HepG2 (cell line): ENCODE results near the gene CELF5. TPM values are rescaled to one million over a fixed set of nuclear protein-coding genes. Genes with fewer than 3 reads are reported as not detected.
A peak's percentile ranks its signal among the peaks of the same experiment; 100 is the strongest.

Source experiments
- ATAC-seq: fragments of 200-7000 bp; cut with Tn5 transposase; 3 replicates; pipeline ENCODE4 v1.9.1; 2020; ENCODE audit warnings: mild to moderate bottlenecking, moderate library complexity
- Bru-seq: library from RNA; stranded (reverse); fragments of 400-500 nt; gene quantifications from one replicate; lab custom pipeline; 2021; lab: Mats Ljungman, UMichigan
- BruChase-seq, 2 experiments: library from RNA; stranded (reverse); fragments of 400-500 nt; gene quantifications; one replicate each; lab custom pipeline; 2021; lab: Mats Ljungman, UMichigan
- BruUV-seq: library from RNA; stranded (reverse); fragments of 400-500 nt; replicated peaks from 2 replicates; lab custom pipeline; 2021; lab: Mats Ljungman, UMichigan
- CTCF ChIA-PET: fragments of 300-600 bp; formaldehyde crosslinking; extraction: SDS; loops from one replicate; lab custom pipeline; 2021; ENCODE audit warnings: low total read pairs, inconsistent platforms, low intra/inter-chr PET ratio; lab: Yijun Ruan, JAX
- POLR2A ChIA-PET: fragments of 350-600 bp; sonication (Branson Sonifier 250); formaldehyde crosslinking; loops from one replicate; lab custom pipeline; 2020; ENCODE audit warnings: antibody characterized with exemption, inconsistent platforms; lab: Yijun Ruan, JAX
- DNase-seq: peaks from one replicate; pipeline ENCODE4 v3.0.0-alpha.2; 2015; ENCODE audit warnings: low spot score
- FAIRE-seq: peaks from 3 replicates; lab custom pipeline; 2011; peaks lifted over from hg19 to GRCh38; lab: Jason Lieb, UNC
- H2AFZ ChIP-seq: one replicate; pipeline ENCODE4 v1.6.1; 2011; ENCODE audit warnings: low read length, inconsistent platforms
- H3K27ac ChIP-seq: fragments of 300-600 bp; 3 replicates; pipeline ENCODE4 v1.8.0; 2011; ENCODE audit warnings: mixed run types, mild to moderate bottlenecking, mixed read lengths, low read length, inconsistent platforms; ENCODE audit not compliant: insufficient read depth; ENCODE audit errors: extremely low read length
- H3K27me3 ChIP-seq, 2 experiments: fragments of 200-600 bp in 1 of 2; 2 replicates in 1 of 2; 3 replicates in 1 of 2; pipeline versions ENCODE4 v1.6.0 to v1.8.0; 2011; ENCODE audit warnings: low read length in 2 of 2, mild to moderate bottlenecking in 2 of 2, moderate library complexity in 2 of 2, inconsistent platforms in 1 of 2; ENCODE audit not compliant: insufficient read depth in 2 of 2, control insufficient read depth in 1 of 2
- H3K36me3 ChIP-seq, 2 experiments: fragments of 200-600 bp in 1 of 2; replicated peaks in 1 of 2; 2 replicates in 1 of 2; 3 replicates in 1 of 2; pipeline versions ENCODE4 v1.5.1 to v1.8.0; 2011; ENCODE audit warnings: low read length in 2 of 2, inconsistent platforms in 1 of 2; ENCODE audit not compliant: insufficient read depth in 2 of 2, control insufficient read depth in 1 of 2
- H3K4me1 ChIP-seq: 2 replicates; pipeline ENCODE4 v1.5.1; 2012; ENCODE audit warnings: low read length, inconsistent platforms; ENCODE audit not compliant: insufficient read depth
- H3K4me2 ChIP-seq: 2 replicates; pipeline ENCODE4 v1.6.0; 2011; ENCODE audit warnings: low read depth, low read length, inconsistent platforms
- H3K4me3 ChIP-seq, 3 experiments: fragments of 200-600 bp in 1 of 3; sonication (generic), shearing (Covaris generic) in 1 of 3; replicated peaks in 1 of 3; 2 replicates each; pipeline ENCODE4 v1.5.1; 2011 to 2016; ENCODE audit warnings: low read length in 3 of 3, inconsistent platforms in 2 of 3, low read depth in 2 of 3, mild to moderate bottlenecking in 2 of 3, control low read depth in 1 of 3, mixed read lengths in 1 of 3; ENCODE audit not compliant: insufficient read depth in 1 of 3
- H3K79me2 ChIP-seq: one replicate; pipeline ENCODE4 v1.6.1; 2011; ENCODE audit warnings: low read length, inconsistent platforms; ENCODE audit not compliant: insufficient read depth
- H3K9ac ChIP-seq: 2 replicates; pipeline ENCODE4 v1.6.0; 2011; ENCODE audit warnings: mild to moderate bottlenecking, low read depth, low read length, inconsistent platforms; ENCODE audit not compliant: insufficient read depth
- H3K9me3 ChIP-seq: 2 replicates; pipeline ENCODE4 v1.5.1; 2012; ENCODE audit warnings: mild to moderate bottlenecking, low read length
- H4K20me1 ChIP-seq: 2 replicates; pipeline ENCODE4 v1.6.0; 2011; ENCODE audit warnings: inconsistent platforms, mild to moderate bottlenecking, low read length, moderate library complexity; ENCODE audit not compliant: insufficient read depth
- CEBPG ChIP-seq: IDR thresholded peaks from 2 replicates; pipeline ENCODE4 v1.6.1; 2016
- GATAD1 ChIP-seq: IDR thresholded peaks from 2 replicates; pipeline ENCODE4 v1.6.1; 2016; ENCODE audit warnings: missing genetic modification reagents, missing compliant biosample characterization
- HNRNPK ChIP-seq: fragments of 200-400 bp; formaldehyde crosslinking; IDR thresholded peaks from 2 replicates; pipeline ENCODE4 v1.6.1; 2018; ENCODE audit warnings: low read length, low read depth, moderate library complexity, mild to moderate bottlenecking; ENCODE audit not compliant: poor library complexity, severe bottlenecking
- HOXA9 ChIP-seq: sonication (generic); formaldehyde crosslinking; IDR thresholded peaks from 2 replicates; pipeline ENCODE4 v1.8.1; 2022; ENCODE audit warnings: missing genetic modification reagents, mild to moderate bottlenecking, moderate library complexity, borderline replicate concordance
- MIER2 ChIP-seq: IDR thresholded peaks from 2 replicates; pipeline ENCODE4 v1.6.1; 2016; ENCODE audit warnings: missing biosample characterization, missing genetic modification reagents
- NFATC3 ChIP-seq: sonication (generic); formaldehyde crosslinking; IDR thresholded peaks from 2 replicates; pipeline ENCODE4 v1.5.1; 2020; ENCODE audit warnings: mild to moderate bottlenecking, missing genetic modification reagents
- RAD21 ChIP-seq: fragments of 450-650 bp; formaldehyde crosslinking; IDR thresholded peaks from 2 replicates; pipeline ENCODE4 v1.5.0; 2020; ENCODE audit warnings: mild to moderate bottlenecking
- SRSF9 ChIP-seq: fragments of 200-400 bp; formaldehyde crosslinking; IDR thresholded peaks from 2 replicates; pipeline ENCODE4 v1.6.1; 2018; ENCODE audit warnings: borderline replicate concordance, mild to moderate bottlenecking, low read depth, low read length; ENCODE audit not compliant: insufficient read depth, poor library complexity, severe bottlenecking
- TCF7 ChIP-seq: sonication (generic); IDR thresholded peaks from 2 replicates; pipeline ENCODE4 v1.6.1; 2016; ENCODE audit warnings: antibody characterized with exemption, low read depth
- ZNF24 ChIP-seq: fragments of 450-650 bp; IDR thresholded peaks from 2 replicates; pipeline ENCODE4 v1.6.1; 2017; ENCODE audit warnings: antibody characterized with exemption, mild to moderate bottlenecking
- ZNF549 ChIP-seq: sonication (generic); formaldehyde crosslinking; IDR thresholded peaks from 2 replicates; pipeline ENCODE4 v1.5.0; 2020; ENCODE audit warnings: missing genetic modification reagents
- ZNF552 ChIP-seq: sonication (generic); formaldehyde crosslinking; IDR thresholded peaks from 2 replicates; pipeline ENCODE4 v1.9.0; 2022; ENCODE audit warnings: missing genetic modification reagents, mild to moderate bottlenecking, borderline replicate concordance
- ZNF777 ChIP-seq: sonication (generic); formaldehyde crosslinking; IDR thresholded peaks from 2 replicates; pipeline ENCODE4 v1.4.0; 2020; ENCODE audit warnings: missing genetic modification reagents
- ZNF816 ChIP-seq: sonication (generic); formaldehyde crosslinking; IDR thresholded peaks from 2 replicates; pipeline ENCODE4 v1.8.0; 2022; ENCODE audit warnings: missing genetic modification reagents, mild to moderate bottlenecking, borderline replicate concordance
- WGBS: methylation state at CpG from one replicate; pipeline ENCODE4 v1.1.6; 2017; ENCODE audit warnings: low lambda C conversion rate; 5-methylcytosine and 5-hydroxymethylcytosine counted together
- in situ Hi-C: cut with HindIII; loops from 2 replicates; pipeline ENCODE4 v1.10.0; 2017; ENCODE audit warnings: low pct_unique_long_range_greater_than_20kb; ENCODE audit not compliant: extremely low pct_ligation_motif_present
- intact Hi-C: fragments of 100-400 bp; cut with micrococcal nuclease; formaldehyde crosslinking; loops from one replicate; pipeline ENCODE4 v1.10.0; 2022; ENCODE audit not compliant: unreplicated experiment
- long read RNA-seq, 2 experiments: library from RNA in 1 of 2; library from polyadenylated mRNA in 1 of 2; stranded (forward) in 1 of 2; unstranded in 1 of 2; transcript quantifications; one replicate each; pipeline ENCODE4 v2.0.0, GENCODE V29; 2019 to 2022
- polyA minus RNA-seq, 3 experiments: library from RNA; depleted of rRNA, polyadenylated mRNA; stranded (reverse); fragments of >200 nt; gene quantifications; 2 replicates each; pipeline ENCODE4 v1.2.3, GENCODE V29; 2011; ENCODE audit warnings: low replicate concordance in 1 of 3
- polyA plus RNA-seq, 8 experiments: library from polyadenylated mRNA; depleted of rRNA in 3 of 8; stranded (reverse) in 7 of 8; unstranded in 1 of 8; fragments of >200 nt; fragmentation: Illumina TruSeq in 4 of 8; extraction: Trizol in 4 of 8; gene quantifications; 2 replicates each; pipeline versions ENCODE4 v1.2.1 to v1.2.3, GENCODE V29; 2011 to 2016; ENCODE audit warnings: low read depth in 4 of 8, missing spikeins in 1 of 8, mixed read lengths in 1 of 8; ENCODE audit not compliant: insufficient read depth in 1 of 8
- total RNA-seq, 5 experiments: library from RNA; depleted of rRNA; stranded (reverse); fragments of >200 nt; fragmentation: Illumina TruSeq; extraction: Trizol; gene quantifications; 2 replicates each; pipeline ENCODE4 v1.2.3, GENCODE V29; 2016; ENCODE audit warnings: low read depth in 1 of 5
- TF ChIP-seq, protein P1 (sequence below): sonication (generic); formaldehyde crosslinking; IDR thresholded peaks from 2 replicates; pipeline ENCODE4 v1.5.0; 2020; ENCODE audit warnings: mild to moderate bottlenecking, missing genetic modification reagents, moderate library complexity
- TF ChIP-seq, protein P2 (sequence below): sonication (generic); formaldehyde crosslinking; IDR thresholded peaks from 2 replicates; pipeline ENCODE4 v1.5.0; 2020; ENCODE audit warnings: missing genetic modification reagents, mild to moderate bottlenecking, borderline replicate concordance

CELF5 gene
- total RNA-seq (2016; rRNA removed; fragmentation: Illumina TruSeq; extraction: Trizol): 0.14 and 0.31 TPM in 2 replicates
- total RNA-seq (2016; cell fraction: cytosol; rRNA removed; fragmentation: Illumina TruSeq; extraction: Trizol; ENCODE audit: low read depth): 0.35 TPM in 1 of 2 replicates, not detected in the other
- total RNA-seq (2016; cell fraction: insoluble cytoplasmic fraction; rRNA removed; fragmentation: Illumina TruSeq; extraction: Trizol): 0.16 and 0.30 TPM in 2 replicates
- total RNA-seq (2016; cell fraction: membrane; rRNA removed; fragmentation: Illumina TruSeq; extraction: Trizol): 0.12 and 0.28 TPM in 2 replicates
- 0.66 and 0.68 TPM in 2 replicates for total RNA-seq (2016; cell fraction: nucleus; rRNA removed; fragmentation: Illumina TruSeq; extraction: Trizol)
- 0.84 and 0.91 TPM in 2 replicates for polyA plus RNA-seq (2011; rRNA removed)
- polyA plus RNA-seq (2011; cell fraction: cytosol; rRNA removed): 0.23 and 0.43 TPM in 2 replicates
- 3.4 and 3.5 TPM in 2 replicates for polyA plus RNA-seq (2011; cell fraction: nucleus; rRNA removed)
- 2.1 and 2.4 TPM in 2 replicates for polyA plus RNA-seq (2012)
- polyA plus RNA-seq (2016; cell fraction: cytosol; fragmentation: Illumina TruSeq; extraction: Trizol; ENCODE audit: low read depth): 0.07 and 0.20 TPM in 2 replicates
- polyA plus RNA-seq (2016; cell fraction: insoluble cytoplasmic fraction; fragmentation: Illumina TruSeq; extraction: Trizol; ENCODE audit: low read depth): 0.19 and 0.47 TPM in 2 replicates
- polyA plus RNA-seq (2016; cell fraction: membrane; fragmentation: Illumina TruSeq; extraction: Trizol; ENCODE audit: low read depth): 0.15 and 0.30 TPM in 2 replicates
- polyA plus RNA-seq (2016; cell fraction: nucleus; fragmentation: Illumina TruSeq; extraction: Trizol; ENCODE audit: insufficient read depth, low read depth): 1.6 and 1.9 TPM in 2 replicates
- 0.44 and 0.56 TPM in 2 replicates for polyA minus RNA-seq (2011; rRNA and poly(A)+ RNA removed; ENCODE audit: low replicate concordance)
- polyA minus RNA-seq (2011; cell fraction: cytosol; rRNA and poly(A)+ RNA removed): 0.40 TPM in 1 of 2 replicates, not detected in the other
- 0.75 and 0.77 TPM in 2 replicates for polyA minus RNA-seq (2011; cell fraction: nucleus; rRNA and poly(A)+ RNA removed)
- percentile 20 among the genes with signal in this experiment for Bru-seq, nascent RNA
- BruChase-seq, experiment 1, labeled RNA remaining after a 6-hour chase: percentile 23 among the genes with signal in this experiment
- percentile 20 among the genes with signal in this experiment for BruChase-seq, experiment 2, labeled RNA remaining after a 2-hour chase
- long read RNA-seq, experiment 1, partial matches to known transcripts: 0 of 1 reads
- long read RNA-seq, experiment 1, other reads (novel, unspliced or antisense): 1 of 1 reads
- long read RNA-seq, experiment 2, partial matches to known transcripts: 4 of 4 reads
- long read RNA-seq, experiment 2, other reads (novel, unspliced or antisense): 0 of 4 reads

DNA sequence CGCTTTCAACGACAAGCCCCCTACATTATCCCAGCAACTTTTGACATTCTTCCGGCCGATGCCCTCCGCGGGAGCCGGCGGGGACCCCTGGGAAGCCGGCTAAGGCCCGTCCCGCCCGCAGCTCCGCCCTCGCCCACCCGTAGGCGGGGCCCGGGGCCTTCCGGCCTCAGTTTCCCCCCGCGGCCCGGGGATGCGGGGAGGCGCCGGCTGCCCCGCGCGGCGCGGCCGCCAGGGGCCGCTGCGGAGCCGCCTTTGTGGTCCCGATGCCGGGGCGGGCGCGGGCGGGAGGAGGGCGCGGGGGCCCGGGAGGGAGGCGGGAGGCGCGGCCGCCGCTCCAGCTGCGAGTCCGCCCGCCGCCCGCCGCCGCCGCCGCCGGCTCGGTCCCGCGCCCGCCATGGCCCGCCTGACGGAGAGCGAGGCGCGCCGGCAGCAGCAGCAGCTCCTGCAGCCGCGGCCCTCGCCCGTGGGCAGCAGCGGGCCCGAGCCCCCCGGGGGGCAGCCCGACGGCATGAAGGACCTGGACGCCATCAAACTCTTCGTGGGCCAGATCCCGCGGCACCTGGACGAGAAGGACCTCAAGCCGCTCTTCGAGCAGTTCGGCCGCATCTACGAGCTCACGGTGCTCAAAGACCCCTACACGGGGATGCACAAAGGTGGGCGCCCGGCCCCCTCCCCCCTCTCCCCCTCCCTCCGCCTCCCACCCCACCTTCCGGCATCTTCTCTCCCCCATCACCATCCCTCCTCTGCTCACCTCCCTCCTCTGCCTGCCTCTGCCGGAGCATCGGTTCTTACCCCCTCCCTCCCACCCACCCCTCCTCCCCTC, at the start of gene CELF5:
TSS of gene CELF5 (plus strand) at position 316 of the 823 bp plus-strand sequence. CDS start at position 395, 79 bp downstream.
- Histone ChIP-seq H3K36me3 (no peaks in the 10 kb centered on the region), H3K27me3 (peaks cover 2 to 34% of the 10 kb centered on the region in 2 experiments; a peak in 4 of 5 replicates), H4K20me1 (peaks cover 4% of the 10 kb centered on the region; the same call in 1 of the 2 replicates), H3K4me2 (peak within 1 kb of the TSS; percentile 53; the same call in 1 of the 2 replicates), H2AFZ (no peak within 1 kb of the TSS), H3K27ac (no peak within 1 kb of the TSS), H3K4me1 (no peaks in the 10 kb centered on the region), H3K79me2 (no peaks in the 10 kb centered on the region), H3K4me3 (peak within 1 kb of the TSS in 1 of 3 experiments; percentile 50; a peak in 1 of 6 replicates), H3K9me3 (no peaks in the 10 kb centered on the region), H3K9ac (no peak within 1 kb of the TSS)
- CTCF ChIA-PET: no interaction called here
- TF ChIP-seq GATAD1 (CRISPR knock-in tag) (no peak), ZNF24 (no peak), NFATC3 (no peak), RAD21 (CRISPR knock-in tag) (peak; percentile 38; the same call in 1 of the 2 replicates), CEBPG (CRISPR knock-in tag) (no peak), ZNF777 (CRISPR knock-in tag) (peak; percentile 44; the same call in 1 of the 2 replicates), TCF7 (no peak), ZNF549 (CRISPR knock-in tag) (no peak), ZNF816 (CRISPR knock-in tag) (no peak), HOXA9 (CRISPR knock-in tag) (no peak), HNRNPK (peak; percentile 18), ZNF552 (no peak), SRSF9 (no peak), MIER2 (CRISPR knock-in tag) (no peak)
- TF ChIP-seq, protein P1, sequence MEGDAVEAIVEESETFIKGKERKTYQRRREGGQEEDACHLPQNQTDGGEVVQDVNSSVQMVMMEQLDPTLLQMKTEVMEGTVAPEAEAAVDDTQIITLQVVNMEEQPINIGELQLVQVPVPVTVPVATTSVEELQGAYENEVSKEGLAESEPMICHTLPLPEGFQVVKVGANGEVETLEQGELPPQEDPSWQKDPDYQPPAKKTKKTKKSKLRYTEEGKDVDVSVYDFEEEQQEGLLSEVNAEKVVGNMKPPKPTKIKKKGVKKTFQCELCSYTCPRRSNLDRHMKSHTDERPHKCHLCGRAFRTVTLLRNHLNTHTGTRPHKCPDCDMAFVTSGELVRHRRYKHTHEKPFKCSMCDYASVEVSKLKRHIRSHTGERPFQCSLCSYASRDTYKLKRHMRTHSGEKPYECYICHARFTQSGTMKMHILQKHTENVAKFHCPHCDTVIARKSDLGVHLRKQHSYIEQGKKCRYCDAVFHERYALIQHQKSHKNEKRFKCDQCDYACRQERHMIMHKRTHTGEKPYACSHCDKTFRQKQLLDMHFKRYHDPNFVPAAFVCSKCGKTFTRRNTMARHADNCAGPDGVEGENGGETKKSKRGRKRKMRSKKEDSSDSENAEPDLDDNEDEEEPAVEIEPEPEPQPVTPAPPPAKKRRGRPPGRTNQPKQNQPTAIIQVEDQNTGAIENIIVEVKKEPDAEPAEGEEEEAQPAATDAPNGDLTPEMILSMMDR (CRISPR knock-in tag): peak; percentile 10; the same call in 1 of the 2 replicates
- TF ChIP-seq, protein P2, sequence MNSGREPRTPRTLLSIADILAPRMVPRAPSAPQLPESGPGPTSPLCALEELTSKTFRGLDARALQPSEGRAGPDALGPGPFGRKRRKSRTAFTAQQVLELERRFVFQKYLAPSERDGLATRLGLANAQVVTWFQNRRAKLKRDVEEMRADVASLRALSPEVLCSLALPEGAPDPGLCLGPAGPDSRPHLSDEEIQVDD (CRISPR knock-in tag): no peak
- FAIRE-seq (no peak), DNase-seq (no peak), ATAC-seq (peak; percentile 45)
- POLR2A ChIA-PET: no interaction called here
- in situ Hi-C loops (no loop called here), intact Hi-C loops (no loop called here)
- no TSS peak for BruUV-seq
- WGBS: 13% methylated on average over 25 of the region's 94 CpGs
